Central memory CD8-positive, alpha-beta T cell (primary cell): ENCODE data around the gene OTUB2.

Experiments
- ATAC-seq: fragments of 150-1000 bp; cut with Tn5 transposase; replicated peaks from 2 replicates; pipeline ENCODE4 v1.10.0; 2022; ENCODE audit warnings: mild to moderate bottlenecking, moderate FRiP score, moderate number of reproducible peaks; ENCODE audit not compliant: poor library complexity, severe bottlenecking; ENCODE audit errors: extremely low read depth
- DNase-seq, 2 donors: peaks; one replicate each; pipeline ENCODE4 v3.0.0; 2021; ENCODE audit warnings: low spot score in 2 of 2
- H3K27ac Mint-ChIP-seq: one replicate; pipeline ENCODE4 v1.8.0; 2022; ENCODE audit warnings: low read depth, mild to moderate bottlenecking, moderate library complexity, mixed read lengths
- H3K27me3 Mint-ChIP-seq: one replicate; pipeline ENCODE4 v1.8.0; 2022; ENCODE audit warnings: mixed read lengths
- H3K36me3 Mint-ChIP-seq: one replicate; pipeline ENCODE4 v1.8.0; 2022; ENCODE audit warnings: mild to moderate bottlenecking, moderate library complexity, mixed read lengths; ENCODE audit not compliant: insufficient read depth
- H3K4me1 Mint-ChIP-seq: one replicate; pipeline ENCODE4 v1.8.0; 2022; ENCODE audit warnings: mixed read lengths
- H3K4me3 Mint-ChIP-seq: one replicate; pipeline ENCODE4 v1.8.0; 2022; ENCODE audit warnings: mild to moderate bottlenecking, moderate library complexity, mixed read lengths
- H3K9me3 Mint-ChIP-seq: one replicate; pipeline ENCODE4 v1.8.0; 2022; ENCODE audit warnings: mixed read lengths

The OTUB2 gene

GRCh38 chr14:94097091-94097490, 71.0 kb downstream of the OTUB2 start:
- H3K9me3 Mint-ChIP-seq, result no peaks in the 10 kb centered on the region
- ATAC-seq (no peak), DNase-seq (no peak)
- no peaks in the 10 kb centered on the region for H3K4me1 Mint-ChIP-seq
- H3K27ac Mint-ChIP-seq, result no peak overlapping the region
- H3K36me3 Mint-ChIP-seq, result no peaks in the 10 kb centered on the region
- H3K27me3 Mint-ChIP-seq, result no peaks in the 10 kb centered on the region
- H3K4me3 Mint-ChIP-seq, result no peak overlapping the region
